HG03066 (cell line): Measurements from ENCODE around the gene MEIOB.
"Not testable (repeated sequence)": the region's sequence is repeated elsewhere in the genome, so short reads cannot be mapped to it uniquely, and the experiment has no call there.

ENCODE experiments used
- ATAC-seq: cut with Tn5 transposase; IDR thresholded peaks from one replicate; pipeline ENCODE4 v1.9.1; 2021; ENCODE audit warnings: low read depth; ENCODE audit not compliant: unreplicated experiment

The MEIOB gene

DNA sequence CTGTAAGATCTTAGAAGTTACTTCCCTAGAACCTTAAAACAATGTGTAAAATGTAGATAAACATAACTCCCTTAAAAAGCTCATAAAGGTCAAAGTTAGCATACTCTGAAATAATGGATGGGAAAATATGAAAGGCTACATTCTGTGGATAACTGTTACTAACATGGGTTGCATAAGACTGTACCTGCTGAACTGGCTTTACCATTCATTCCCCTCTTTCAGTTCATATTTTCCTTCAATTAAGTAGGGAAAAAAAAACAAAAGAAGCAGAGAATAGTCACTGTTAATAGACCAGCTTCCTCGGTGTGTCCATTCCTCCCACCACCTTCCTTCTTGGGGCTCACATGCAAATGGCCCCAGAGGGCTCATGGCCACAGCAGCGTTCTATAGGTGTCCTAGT lies 7.5 kb upstream of the MEIOB start:
- no peak for ATAC-seq

DNA sequence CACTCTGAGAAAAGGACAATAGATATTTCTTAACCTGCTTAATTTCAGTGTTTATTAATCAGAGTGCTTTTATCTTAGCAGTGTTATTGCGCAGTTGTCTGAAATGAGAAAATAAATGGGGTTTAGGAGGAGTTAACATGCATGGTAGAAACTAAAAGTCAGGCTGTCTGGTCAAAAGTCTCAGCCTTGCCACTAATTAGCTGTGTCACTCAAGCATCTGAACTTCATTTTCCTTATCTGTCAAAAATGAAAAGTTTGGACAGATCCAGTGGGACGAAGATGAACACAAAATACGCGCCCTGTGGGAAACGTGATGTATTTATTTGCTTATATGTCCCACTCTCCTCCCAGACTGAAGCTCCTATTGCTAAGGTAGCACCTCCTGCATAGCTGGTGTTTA lies 6.3 kb upstream of the MEIOB start:
- ATAC-seq: no peak

DNA sequence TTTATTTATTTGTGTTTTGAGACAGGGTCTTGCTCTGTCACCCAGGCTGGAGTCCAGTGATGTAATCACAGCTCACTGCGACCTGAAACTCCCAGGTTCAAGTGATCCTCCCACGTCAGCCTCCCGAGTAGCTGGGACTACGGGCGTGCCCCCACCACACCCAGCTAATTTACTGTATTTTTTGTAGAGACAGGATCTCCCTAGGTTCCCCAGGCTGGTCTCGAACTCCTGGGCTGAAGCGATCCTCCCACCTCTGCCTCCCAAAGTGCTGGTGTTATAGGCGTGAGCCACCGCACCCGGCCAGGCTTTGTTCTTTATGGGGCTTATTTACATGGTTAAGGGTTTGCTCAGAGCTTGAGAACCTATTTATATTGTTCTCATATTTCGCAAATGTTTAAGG lies 5.8 kb upstream of the MEIOB start:
- ATAC-seq: no peak

DNA sequence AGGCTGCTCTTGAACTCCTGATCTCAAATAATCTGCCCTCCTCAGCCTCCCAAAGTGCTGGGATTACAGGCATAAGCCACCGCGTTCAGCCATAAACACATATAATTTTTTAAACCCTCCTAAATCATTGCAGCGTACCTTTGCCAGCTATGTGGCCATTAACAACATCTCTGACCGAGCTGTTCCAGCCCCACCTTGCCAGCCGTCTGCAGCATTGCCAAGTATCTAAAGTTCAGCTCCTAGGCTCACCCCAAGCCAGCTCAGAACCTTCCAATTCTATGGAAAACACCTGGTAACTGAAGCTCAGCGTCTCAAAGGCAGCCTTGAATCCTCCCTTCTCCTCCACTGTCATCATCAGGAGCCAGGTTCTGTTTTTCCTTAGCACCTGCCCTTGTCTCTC lies 5.1 kb upstream of the MEIOB start:
- ATAC-seq: no peak

DNA sequence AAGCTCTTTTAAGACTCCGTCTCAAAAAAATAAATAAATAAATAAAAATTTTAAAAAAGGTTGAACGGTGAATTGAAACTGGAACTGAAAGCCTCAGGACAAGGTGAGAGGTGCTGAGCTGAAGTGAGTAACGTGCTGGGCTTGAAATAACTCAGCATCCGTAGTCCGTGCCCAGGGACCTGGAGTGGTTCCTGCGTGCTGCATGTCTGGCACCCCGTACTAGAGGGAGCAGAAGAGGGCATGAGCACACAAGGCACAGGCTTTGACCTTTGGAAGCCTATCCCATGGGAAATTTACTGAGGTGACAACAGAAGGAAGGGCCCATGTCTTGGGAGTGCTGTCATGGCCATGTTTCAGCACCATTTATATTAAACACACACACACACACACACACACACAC lies 4.5 kb upstream of the MEIOB start:
- no peak for ATAC-seq

DNA sequence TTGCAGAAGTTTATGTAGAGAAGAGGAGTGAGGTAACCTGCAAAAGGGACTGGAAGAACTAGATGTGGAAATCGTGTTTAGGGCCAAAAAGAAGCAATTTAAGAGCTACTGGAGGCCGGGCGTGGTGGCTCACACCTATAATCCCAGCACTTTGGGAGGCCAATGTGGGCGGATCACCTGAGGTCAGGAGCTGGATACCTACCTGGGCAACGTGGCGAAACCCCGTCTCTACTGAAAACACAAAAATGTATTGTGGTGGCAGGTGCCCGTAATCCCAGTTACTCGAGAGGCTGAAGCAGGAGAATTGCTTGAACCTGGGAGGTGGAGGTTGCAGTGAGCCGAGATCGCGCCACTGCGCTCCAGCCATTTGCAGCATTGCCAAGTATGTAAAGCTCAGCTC lies 4.1 kb upstream of the MEIOB start:
- ATAC-seq: not testable (repeated sequence)

DNA sequence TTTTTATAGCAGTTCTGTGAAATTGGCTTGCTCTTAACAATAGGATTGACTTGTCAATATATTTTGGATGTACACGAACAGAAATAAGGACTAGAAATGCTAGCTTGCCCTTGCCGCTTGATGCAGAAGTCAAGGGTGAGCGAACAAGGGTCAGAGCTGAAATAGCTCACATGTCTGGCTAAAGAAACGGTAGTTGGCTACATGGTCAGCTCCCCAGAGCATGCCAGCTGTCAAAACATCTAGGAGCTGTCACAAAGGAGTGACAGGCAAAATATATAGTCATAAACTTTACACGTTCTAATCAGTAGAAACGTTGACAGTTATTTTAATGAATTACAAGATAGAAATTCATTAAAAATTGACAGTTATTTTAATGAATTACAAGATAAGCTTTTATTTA lies 2.9 kb upstream of the MEIOB start:
- no peak for ATAC-seq

DNA sequence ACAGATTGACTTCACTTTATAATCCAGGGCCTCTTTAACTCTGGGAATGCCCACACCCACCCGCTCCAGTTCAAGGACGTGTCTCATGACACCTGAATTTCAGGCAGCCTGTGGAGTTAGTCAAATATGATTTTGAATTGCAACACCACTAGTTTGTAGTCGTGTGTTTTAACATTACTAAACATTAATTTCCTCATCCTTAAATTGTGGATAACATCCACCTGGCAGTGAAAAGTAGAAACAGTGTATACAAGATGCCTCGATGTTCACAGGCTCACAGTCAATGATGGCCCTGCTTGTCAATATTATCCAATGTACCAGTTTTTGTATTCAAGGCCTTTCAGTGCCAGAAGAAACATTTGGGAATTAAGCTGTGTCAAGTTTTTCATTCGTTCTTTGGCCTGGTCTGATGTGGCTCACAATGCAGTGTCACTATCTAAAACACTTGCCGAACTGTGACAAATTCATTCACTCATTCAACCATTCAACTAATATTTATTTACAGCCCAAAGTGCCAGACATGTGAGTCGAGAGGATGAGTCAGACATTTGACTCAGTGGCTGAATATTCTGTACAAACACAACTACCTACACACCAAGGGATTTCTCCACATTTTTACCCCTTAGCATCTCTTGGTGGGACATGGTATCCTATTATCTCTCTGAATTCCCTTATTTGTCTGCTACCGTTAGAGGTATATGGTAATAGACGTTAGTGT lies 1.4 kb downstream of the MEIOB start:
- no peak for ATAC-seq

DNA sequence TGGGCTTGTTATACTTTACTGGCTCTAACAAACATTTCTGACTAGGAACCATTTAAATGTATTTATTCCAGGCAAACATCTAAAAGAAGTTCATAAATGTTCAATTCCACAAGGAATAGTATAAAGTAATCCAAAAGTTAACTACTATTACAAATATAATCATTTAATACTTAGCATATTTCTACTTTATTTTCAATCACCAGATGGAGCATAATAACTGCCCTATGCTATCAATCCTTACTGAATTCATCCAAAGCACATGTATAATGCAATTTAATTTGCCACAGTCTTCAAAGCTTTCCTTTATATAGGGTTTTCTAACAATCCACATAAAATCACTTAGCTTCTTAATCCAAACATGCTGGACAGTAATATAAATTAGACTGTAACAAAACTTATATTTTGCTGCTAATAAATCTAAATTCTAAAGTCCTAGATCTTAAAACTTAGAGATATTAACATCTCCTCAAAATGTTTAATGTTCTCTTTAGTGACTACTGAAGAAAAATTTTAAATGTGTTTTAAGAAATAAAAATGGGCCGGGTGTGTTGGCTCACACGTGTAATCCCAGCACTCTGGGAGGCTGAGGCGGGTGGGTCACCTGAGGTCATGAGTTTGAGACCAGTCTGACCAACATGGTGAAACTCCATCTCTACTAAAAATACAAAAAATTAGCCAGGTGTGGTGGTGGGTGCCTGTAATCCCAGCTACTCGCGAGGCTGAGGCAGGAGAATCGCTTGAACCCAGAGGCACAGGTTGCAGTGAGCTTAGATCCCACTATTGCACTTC lies 5.9 kb downstream of the MEIOB start:
- no peak for ATAC-seq

DNA sequence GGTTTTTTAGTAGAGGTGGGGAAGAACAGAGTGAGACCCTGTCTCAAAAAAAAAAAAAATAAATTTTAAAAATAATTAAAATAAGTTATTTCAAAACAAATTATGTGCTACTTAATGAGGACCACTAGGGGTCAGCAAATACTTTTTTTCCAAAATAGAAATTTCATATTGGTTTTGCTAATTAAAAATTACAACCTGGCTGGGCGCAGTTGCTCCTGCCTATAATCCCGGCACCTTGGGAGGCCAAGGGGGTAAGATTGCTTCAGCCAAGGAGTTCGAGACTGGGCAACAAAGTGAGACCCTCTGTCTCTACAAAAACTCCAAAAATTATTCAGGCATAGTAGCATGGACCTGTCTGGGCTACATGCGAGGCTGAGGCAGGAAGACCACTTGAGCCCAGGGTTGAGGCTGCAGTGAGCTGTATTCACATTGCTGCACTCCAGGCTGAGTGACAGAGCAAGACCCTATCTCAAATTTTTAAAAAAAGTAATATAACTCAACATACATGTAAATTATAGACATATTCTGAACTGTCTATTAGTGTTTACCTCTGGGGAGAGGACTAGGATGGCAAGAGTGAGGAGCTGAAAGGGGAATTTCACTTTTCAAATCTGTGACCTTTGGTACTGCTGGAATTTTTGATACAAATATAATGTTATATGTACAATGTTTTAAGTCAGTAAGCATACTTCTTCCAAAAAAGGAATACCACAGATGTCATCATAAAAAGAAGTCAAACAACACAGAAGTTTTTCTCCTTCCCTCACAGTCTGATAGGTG lies 8.1 kb downstream of the MEIOB start:
- no peak for ATAC-seq

DNA sequence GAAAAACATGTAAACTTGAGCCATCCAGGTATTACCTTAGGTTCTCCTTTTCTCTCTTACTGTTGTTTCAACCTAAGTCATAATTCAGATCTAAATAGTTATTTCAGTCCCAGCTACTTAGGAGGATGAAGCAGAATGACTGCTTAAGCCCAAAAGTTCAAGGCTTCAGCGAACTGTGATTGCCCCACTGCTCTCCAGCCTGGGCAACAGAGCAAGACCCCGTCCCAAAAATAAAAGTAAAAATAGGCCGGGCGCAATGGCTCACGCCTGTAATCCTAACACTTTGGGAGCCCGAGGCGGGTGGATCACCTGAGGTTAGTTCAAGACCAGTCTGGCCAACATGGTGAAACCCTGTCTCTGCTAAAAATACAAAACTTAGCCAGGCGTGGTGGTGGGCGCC lies 9.6 kb downstream of the MEIOB start:
- ATAC-seq: no peak

DNA sequence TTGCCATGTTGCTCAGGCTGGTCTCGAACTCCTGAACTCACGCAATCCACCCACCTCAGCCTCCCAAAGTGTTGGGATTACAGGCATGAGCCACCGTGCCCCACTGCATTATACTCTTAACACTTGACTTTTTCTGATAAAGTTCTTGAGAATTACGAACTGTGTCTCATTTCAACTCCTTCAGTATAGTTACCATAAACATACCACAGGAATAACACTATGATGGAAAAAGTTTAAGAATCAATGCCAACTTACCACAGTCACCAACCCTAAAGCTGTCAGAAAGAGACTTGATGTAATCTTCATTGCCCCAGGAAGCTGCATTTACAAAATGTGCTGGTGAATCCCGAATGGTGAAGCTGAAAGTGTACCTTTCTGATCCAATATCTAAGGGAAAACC lies 10.2 kb downstream of the MEIOB start:
- no peak for ATAC-seq

DNA sequence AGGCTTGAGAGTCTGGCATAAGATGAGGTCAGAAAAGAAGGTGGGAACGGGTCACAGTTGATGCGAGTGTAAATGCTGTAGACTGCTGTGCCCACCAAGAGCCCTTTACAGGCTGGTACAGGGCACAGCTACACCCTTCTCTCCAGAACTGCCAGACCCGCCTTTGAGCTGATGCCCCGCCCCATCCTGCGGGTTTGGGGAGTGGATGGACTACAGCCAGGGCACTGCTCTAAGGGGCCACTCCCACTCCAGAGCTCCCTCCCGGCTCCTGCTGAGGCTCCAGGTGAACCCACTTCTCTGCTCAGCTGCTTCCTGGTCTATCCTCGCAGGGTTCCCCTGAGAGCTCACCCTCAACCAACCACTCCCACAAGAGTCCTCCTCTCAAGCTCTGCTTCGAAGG lies 12.3 kb downstream of the MEIOB start:
- no peak for ATAC-seq

DNA sequence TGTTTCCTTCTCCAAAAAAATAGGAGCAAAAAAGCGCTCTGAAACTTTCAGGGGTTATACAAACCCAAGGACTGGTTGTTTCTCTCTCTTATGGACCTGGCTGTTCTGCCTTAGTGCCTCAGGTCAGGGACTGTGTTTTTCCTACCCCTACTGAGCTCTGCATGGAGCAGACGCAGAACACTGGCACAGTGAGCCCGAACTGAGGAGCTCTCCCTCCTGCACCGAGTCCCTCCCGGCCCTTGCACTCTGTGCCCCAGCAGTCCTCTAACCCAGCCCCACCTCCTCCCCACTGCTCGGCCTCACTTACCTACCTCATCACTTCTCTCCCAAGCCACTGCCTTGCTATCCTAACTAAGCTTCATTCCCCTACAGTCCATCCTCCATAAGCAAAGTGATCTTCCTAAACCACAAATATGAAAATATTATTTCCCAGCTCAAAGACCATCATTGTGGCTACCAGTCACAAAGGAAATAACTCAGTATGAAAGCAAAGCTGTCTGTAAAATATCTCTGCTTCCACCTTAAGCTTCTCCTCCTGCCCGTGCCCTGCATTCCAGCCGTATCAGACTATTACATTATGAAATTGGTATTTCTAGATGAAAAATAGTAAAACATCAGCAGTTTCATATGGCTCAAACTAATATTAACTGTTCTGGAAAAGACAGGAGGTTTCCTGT lies 13.6 kb downstream of the MEIOB start:
- no peak for ATAC-seq

DNA sequence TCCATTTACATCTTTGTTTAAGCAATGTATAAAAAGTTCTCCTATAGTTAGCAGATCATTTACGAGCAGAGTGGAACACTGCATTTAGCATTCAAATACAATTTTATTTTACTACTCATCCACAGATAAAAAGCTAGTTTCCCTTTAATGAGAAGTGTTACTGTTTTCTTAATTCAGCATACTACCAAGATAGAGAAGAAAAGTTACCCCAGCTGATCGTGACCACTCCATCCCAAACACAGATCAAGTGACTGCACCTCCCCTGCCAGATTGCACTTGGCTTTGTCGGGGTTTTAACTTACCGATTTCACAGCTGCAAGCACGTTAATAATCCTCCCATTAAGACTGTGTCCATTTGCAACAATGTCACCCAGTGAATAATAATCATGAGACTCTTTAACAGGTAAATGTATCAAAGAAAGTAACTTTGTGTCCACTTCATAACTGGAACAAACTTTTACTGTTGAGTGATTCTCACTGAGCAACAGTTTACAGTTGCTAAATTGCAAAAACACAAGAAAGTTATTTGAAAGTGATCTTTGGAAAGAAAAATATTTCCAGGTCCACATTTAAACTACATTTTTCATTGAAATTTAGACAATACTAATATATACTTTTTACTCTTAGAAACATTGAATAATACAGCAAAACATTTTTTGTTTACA lies 14.4 kb downstream of the MEIOB start:
- ATAC-seq: no peak

DNA sequence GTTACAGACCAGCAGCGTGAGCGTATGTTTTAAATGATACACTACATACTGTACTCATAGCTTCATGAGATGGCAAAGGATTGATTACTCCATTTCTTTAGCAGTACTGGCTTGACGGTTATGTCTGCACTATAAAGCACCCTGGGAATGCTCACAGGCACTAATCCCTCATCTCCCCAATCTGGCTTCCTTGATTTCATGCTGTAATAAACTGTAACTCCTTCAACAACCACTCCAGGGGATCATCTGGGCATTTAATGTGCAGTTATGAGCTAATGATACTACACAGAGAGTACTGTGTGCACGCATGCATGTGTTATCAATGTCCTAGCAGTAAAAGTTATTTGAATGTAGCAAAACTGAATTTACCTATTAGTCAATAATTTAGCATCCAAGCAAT lies 20.2 kb downstream of the MEIOB start:
- ATAC-seq: no peak

DNA sequence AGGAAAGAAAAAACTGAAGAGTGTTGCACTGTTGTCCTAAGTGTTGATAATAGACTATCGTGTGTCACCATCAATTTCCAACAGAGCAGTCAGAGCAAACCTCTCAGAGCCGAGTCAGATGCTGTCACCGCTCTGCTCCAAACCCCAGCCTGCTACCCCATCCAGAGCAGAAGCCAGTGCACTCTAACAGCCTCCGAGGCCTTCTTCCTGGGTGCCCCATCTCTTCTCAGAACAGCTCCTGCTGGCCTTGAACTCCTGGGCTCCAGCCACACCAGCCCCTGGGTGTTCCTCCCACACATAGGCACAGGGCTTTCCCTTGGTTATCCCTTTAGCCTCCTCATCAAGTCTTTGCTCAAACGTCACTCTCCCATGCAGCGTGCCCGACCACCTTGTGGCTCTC lies 21.0 kb downstream of the MEIOB start:
- no peak for ATAC-seq

DNA sequence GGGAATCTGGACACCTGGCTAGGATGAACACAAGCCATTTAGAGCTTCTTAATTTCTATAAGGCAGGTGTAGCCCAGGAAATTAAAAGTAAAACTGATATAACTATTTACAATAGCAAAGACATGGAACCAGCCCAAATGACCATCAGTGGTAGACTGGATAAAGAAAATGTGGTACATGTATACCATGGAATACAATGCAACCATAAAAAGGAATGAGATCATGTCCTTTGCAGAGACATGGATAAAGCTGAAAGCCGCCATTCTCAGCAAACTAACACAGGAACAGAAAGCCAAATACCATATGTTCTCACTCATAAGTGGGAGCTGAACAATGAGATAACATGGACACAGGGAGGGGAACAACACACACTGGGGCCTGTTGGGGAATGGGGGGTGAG lies 25.5 kb downstream of the MEIOB start:
- no peak for ATAC-seq

DNA sequence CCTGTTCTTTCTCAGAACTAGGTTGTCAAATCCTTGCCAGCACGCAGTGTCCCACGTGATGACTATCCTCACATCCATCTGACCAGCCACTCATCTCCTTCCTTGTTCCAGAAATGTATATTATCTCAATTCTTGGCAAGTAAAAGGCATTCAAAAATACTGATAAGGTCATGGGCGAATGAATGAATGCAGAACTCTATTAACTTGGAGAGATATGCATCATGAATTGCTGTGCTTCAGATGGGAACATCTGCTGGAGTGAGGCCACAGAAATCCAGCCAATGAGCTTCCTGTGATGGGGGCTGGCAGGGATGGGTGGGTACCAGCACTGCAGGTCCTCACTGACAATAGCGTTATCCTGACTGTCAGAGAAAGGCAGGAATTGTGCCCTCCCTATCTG lies 26.0 kb downstream of the MEIOB start:
- ATAC-seq: no peak

DNA sequence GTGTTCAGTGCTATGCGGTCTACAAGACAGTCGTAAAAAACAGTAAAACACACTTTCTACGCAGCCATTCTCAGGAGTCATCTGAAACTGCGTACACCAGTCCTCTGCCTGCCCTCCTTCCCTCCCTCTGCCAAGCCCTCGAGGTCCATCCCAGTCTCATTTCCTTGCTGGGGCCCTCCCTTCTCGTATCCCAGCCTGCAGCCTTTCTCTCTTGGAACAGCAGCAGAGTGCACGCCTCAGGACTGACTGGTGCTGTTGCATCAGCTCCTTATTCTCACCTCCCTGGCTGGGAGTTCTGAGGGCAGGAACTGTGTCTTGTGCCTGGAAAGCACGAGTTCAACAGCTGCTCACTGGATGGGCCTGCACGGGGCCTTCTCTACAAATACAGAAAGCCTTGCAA lies 32.4 kb downstream of the MEIOB start:
- no peak for ATAC-seq

DNA sequence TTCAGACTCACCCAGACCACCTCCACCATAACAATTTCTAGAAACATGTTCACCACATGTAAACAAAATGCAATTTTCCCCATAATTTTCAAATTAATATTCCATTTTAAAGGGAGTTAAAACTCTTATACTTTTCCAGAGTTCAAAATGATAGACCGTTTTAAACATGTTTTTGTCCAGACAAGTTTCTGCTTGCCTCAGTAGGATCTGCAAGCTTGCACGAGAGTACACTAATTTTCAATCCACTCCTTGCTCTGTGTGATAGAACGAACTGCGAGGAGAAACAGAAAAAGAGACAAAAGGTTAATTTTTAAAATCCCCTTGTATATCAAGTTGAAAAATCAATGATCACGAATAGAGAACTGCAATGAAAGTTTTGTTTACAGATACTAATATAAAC lies 37.9 kb downstream of the MEIOB start:
- no peak for ATAC-seq
